PC-9 (cell line): ENCODE measurements around the gene ATRN.

Source experiments
- CTCF ChIP-seq: fragments of 200-600 bp; sonication (generic); conservative IDR thresholded peaks from 2 replicates; pipeline ENCODE4 v1.6.1; 2017; ENCODE audit warnings: mixed run types, antibody characterized with exemption, mild to moderate bottlenecking, moderate library complexity
- EZH2 ChIP-seq: fragments of 200-600 bp; sonication (generic); IDR thresholded peaks from 2 replicates; pipeline ENCODE4 v1.8.0; 2017; ENCODE audit warnings: antibody characterized with exemption, low read depth

DNA sequence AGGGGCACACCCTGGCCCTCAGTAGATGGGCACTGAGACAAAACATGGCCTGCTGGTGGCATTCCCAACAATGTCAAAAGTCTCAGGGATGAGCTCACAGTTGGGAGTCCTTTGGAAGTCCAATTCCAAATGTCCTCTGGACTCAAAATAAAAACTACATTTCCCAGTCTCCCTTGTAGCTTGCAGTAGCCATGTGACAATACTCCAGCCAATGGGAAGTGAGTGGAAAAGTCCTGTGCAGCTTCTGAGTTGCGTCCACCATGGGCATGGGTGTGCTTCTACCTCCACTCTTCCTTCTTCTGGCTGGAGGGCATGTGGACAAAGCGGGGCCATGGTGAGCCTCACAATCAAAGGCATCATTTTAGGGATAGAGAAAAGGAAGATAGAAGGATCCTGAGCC is 216.8 kb downstream of the ATRN start:
- TF ChIP-seq CTCF (no peak), EZH2 (no peak)
